ENCODE measurements around the gene MBD3L4.
"Not testable (repeated sequence)": the region's sequence is repeated elsewhere in the genome, so short reads cannot be mapped to it uniquely, and the experiment has no call there.

Gene MBD3L4

DNA sequence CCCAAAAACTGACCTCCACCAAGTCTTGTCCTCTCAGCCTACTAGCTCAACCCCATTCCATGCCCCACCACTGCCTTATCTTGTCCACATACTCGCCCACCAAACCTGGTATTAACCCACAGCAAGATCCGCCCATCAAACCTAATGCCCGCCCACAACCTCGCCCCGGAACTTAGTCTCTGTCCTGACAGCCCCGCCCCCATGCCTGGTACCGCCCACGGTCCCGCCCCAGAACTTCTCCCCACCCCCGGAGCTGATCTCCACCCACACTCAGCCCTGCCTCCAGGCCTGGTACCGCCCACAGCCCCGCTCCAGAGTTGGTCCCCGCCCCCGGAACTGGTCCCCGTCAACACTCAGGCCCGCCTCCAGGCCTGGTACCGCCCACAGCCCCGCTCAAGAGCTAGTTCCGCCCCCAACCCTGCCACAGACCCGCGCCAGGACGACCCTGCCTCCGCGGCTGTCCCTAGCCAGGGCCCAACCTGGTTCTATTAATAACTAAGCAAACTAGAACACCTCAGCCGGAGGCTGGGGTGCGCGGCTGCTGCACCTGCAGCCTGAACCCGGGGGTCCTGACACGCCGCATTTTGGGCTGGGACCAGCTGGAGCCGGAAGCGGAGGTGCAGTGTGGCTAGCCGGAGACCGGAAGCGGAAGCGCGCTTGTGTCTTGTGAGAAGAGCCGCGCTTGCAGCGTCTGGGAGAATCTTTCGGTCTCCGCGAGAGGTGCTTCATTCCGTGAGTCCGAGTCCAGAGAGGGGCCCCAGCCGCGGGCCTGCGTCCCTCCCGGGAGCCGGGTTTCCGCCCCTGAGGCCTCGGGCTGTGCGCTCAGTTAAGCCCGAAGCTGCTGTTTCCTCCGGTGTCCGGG is 29.3 kb upstream of the MBD3L4 start, which contains the start of gene ZNF557:
Gene ZNF557 (plus strand): TSS at position 662 of the 862 bp plus-strand sequence. CDS start 5,372 bp downstream, outside the sequence.
- no peak for TF ChIP-seq Cebpa-rat (IDR thresholded peaks at IDR 0.05)
- H3K27me3 ChIP-seq, result no peaks in the 10 kb centered on the region
- peaks cover 9 to 19% (median 13%) of the 10 kb centered on the region in 10 experiments for H3K4me1 ChIP-seq
- peaks cover 0 to 18% (median 0%) of the 10 kb centered on the region in 11 experiments; a peak in 5 of 22 replicates for H4K20me1 ChIP-seq
- peak within 1 kb of the TSS; percentile 80 to 93 (median 89) for H3K27ac ChIP-seq
- peak within 1 kb of the TSS; percentile 80 to 94 (median 90) for H3K9ac ChIP-seq
- H3K9me3 ChIP-seq (replicated peaks in 1 of 11), result peaks cover 0 to 17% (median 0%) of the 10 kb centered on the region in 11 experiments; a peak in 4 of 22 replicates
- peaks cover 37 to 39% (median 38%) of the 10 kb centered on the region in 11 experiments for H3K36me3 ChIP-seq
- H3K4me3 ChIP-seq, result peak within 1 kb of the TSS; percentile 79 to 95 (median 90)
- H3K4me2 ChIP-seq, result peak within 1 kb of the TSS; percentile 82 to 98 (median 91)

DNA sequence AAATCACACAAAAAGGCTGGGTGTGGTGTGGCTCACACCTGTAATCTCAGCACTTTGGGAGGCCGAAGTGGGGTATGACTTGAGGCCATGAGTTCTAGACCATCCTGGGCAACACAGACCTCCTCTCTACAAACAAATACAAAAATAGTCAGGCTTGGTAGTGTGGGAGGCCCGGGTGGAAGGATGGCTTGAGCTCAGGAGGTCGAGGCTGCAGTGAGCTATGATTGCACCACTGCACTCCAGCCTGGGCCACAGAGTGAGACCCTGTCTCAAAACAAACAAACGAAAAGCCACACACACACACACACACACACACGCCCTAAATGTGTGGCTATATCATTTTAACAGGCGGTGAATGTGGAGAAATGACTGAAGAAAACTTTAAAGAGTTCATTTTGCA is 28.6 kb upstream of the MBD3L4 start:
- Histone ChIP-seq H3K9me3 (replicated peaks in 1 of 11) (peaks cover 0 to 11% (median 0%) of the 10 kb centered on the region in 11 experiments; a peak in 4 of 22 replicates), H3K27me3 (no peaks in the 10 kb centered on the region), H4K20me1 (peaks cover 0 to 18% (median 0%) of the 10 kb centered on the region in 11 experiments; a peak in 5 of 22 replicates), H3K9ac (no peak overlapping the region), H3K36me3 (peaks cover 30 to 32% (median 31%) of the 10 kb centered on the region in 11 experiments), H3K4me2 (peak overlapping the region in 10 of 11 experiments; percentile 20 to 67 (median 34); a peak in 12 of 22 replicates), H3K27ac (peak overlapping the region in 2 of 11 experiments; percentile 10 to 36; a peak in 1 of 22 replicates), H3K4me3 (peak overlapping the region in 7 of 10 experiments; percentile 6 to 95 (median 91); a peak in 8 of 20 replicates), H3K4me1 (peaks cover 9 to 19% (median 13%) of the 10 kb centered on the region in 10 experiments)
- TF ChIP-seq Cebpa-rat (IDR thresholded peaks at IDR 0.05), result no peak

DNA sequence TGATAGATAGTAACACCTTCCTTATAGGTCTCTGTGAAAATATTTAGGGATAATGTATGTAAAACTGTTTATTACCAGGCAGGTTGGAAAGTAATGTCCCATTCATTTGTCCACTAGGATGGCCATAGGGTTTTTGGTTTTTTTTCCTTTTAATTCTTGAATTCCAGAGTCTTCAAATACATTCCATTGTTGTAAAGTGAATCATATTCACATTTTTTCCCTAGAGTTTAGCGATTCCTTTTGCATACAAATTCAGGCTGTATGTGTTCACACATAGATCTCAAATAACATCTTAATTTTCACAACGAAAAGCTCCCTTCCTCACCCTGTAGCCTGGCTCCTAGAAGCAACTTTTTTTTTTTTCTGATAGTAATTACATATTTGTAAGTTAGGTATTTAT is 27.7 kb upstream of the MBD3L4 start:
- Histone ChIP-seq H3K27me3 (no peaks in the 10 kb centered on the region), H3K9me3 (replicated peaks in 1 of 11) (peaks cover 0 to 10% (median 0%) of the 10 kb centered on the region in 11 experiments; a peak in 3 of 22 replicates), H3K4me3 (no peak overlapping the region), H3K36me3 (peaks cover 21 to 23% (median 23%) of the 10 kb centered on the region in 11 experiments), H4K20me1 (peaks cover 0 to 17% (median 0%) of the 10 kb centered on the region in 11 experiments; a peak in 5 of 22 replicates), H3K4me2 (no peak overlapping the region), H3K4me1 (peaks cover 9 to 19% (median 13%) of the 10 kb centered on the region in 10 experiments), H3K9ac (no peak overlapping the region), H3K27ac (no peak overlapping the region)
- no peak for TF ChIP-seq Cebpa-rat (IDR thresholded peaks at IDR 0.05)

DNA sequence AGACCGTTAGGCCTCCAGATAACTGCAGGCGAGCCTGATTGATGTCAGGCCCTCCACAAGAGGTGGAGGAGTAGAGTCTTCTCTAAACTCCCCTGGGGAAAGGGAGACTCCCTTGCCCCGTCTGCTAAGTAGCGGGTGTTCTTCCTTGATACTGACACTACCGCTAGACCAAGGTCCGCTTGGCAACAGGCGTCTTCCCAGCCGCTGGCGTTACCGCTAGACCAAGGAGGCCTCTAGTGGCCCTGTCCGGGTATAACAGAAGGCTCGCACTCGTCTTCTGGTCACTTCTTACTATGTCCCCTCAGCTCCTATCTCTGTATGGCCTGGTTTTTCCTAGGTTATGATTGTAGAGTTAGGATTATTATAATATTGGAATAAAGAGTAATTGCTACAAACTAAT is 27.1 kb upstream of the MBD3L4 start:
- not testable (repeated sequence) for H3K4me3 ChIP-seq; H3K27ac ChIP-seq; H3K9ac ChIP-seq; H3K4me2 ChIP-seq; H3K27me3 ChIP-seq; H3K9me3 ChIP-seq (replicated peaks in 1 of 11)
- H3K4me1 ChIP-seq, result peaks cover 9 to 19% (median 13%) of the 10 kb centered on the region in 10 experiments
- H3K36me3 ChIP-seq, result peaks cover 15 to 17% (median 17%) of the 10 kb centered on the region in 11 experiments
- H4K20me1 ChIP-seq, result peaks cover 0 to 12% (median 0%) of the 10 kb centered on the region in 11 experiments; a peak in 5 of 22 replicates

DNA sequence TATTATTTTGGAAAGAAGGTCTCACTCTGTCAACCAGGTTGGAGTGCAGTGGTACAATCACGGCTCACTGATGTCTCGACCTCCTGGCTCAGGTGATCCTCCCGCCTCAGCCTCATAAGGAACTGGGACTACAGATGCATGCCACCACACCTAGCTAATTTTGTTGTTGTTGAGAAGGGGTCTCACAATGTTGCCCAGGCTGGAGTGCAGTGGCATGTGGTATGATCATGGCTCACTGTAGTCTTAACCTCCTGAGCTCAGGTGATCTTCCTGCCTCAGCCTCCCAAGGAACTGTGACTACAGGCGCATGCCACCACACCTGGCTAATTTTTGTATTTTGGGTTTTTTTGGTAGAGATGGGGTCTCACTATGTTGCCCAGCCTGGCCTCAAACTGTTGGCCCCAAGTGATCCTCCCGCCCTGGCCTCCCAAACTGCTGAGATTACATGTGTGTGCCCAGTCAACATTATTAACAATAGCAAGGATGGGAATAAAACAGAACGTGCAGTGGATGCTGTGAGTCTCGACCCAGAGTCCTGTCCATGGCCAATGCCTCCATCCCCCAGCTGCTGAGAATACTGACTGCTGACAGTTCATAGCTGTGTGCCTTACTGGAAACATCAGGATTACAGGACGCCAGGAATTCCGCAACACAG is 23.9 kb upstream of the MBD3L4 start:
- H3K27me3 ChIP-seq, result no peaks in the 10 kb centered on the region
- H4K20me1 ChIP-seq, result no peaks in the 10 kb centered on the region
- no peaks in the 10 kb centered on the region for H3K36me3 ChIP-seq
- H3K4me3 ChIP-seq, result no peak overlapping the region
- no peak for TF ChIP-seq Cebpa-rat (IDR thresholded peaks at IDR 0.05)
- no peak overlapping the region for H3K27ac ChIP-seq
- peaks cover 0 to 7% (median 0%) of the 10 kb centered on the region in 11 experiments; a peak in 2 of 22 replicates for H3K9me3 ChIP-seq (replicated peaks in 1 of 11)
- no peak overlapping the region for H3K4me2 ChIP-seq
- no peak overlapping the region for H3K9ac ChIP-seq
- peaks cover 0 to 6% (median 0%) of the 10 kb centered on the region in 10 experiments; a peak in 3 of 20 replicates for H3K4me1 ChIP-seq

DNA sequence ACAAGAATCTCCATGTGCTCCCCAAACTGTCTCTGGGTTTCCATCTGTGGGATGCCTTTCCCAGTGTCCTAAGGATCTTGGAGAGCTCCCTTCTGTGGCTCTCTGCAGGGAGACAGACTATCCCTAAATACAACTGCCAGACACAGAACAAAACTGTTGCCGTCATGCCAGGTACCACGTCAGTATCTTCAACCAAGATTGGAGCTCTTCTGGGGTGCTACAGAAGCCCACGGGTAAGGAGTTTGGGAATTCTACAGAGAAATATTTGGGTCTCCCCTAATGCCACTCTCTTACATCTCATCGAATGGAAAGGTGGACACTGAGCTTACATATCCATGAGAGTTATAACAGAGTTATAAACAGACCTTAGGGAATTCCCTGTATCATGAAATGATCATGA is 23.4 kb upstream of the MBD3L4 start:
- no peak overlapping the region for H3K4me3 ChIP-seq
- no peak overlapping the region for H3K4me2 ChIP-seq
- H4K20me1 ChIP-seq, result no peaks in the 10 kb centered on the region

DNA sequence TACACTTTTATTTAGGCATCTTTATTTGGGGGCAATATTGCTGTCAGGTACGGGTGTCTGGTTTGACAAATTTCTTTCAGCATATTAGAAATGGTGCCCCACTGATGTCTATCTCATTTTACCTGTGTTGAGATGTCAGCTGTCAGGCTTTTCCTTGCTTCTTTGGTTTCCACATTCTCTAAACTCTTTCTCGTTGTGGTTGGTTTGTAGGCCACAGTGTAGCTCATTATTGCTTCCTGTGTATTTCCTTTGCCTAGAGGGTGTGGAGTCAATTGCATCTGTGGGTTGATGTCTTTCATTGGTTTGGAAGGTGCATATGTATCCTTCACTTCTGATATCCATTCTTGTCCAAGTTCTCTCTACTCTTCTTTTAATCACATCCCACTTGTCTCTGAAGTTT is 20.0 kb upstream of the MBD3L4 start:
- H3K4me1 ChIP-seq; H4K20me1 ChIP-seq; H3K4me2 ChIP-seq; H3K9me3 ChIP-seq (replicated peaks in 1 of 11); H3K27me3 ChIP-seq; H3K36me3 ChIP-seq; H3K9ac ChIP-seq; H3K4me3 ChIP-seq; H3K27ac ChIP-seq: not testable (repeated sequence)

More for the DNA sequence above, 23.4 kb upstream of the MBD3L4 start:
- H3K27ac ChIP-seq, result no peak overlapping the region
- TF ChIP-seq Cebpa-rat (IDR thresholded peaks at IDR 0.05), result no peak
- no peaks in the 10 kb centered on the region for H3K36me3 ChIP-seq
- H3K9me3 ChIP-seq (replicated peaks in 1 of 11), result peaks cover 0 to 7% (median 0%) of the 10 kb centered on the region in 11 experiments; a peak in 2 of 22 replicates
- no peak overlapping the region for H3K9ac ChIP-seq
- peaks cover 0 to under 1% (median 0%) of the 10 kb centered on the region in 10 experiments; a peak in 1 of 20 replicates for H3K4me1 ChIP-seq
- H3K27me3 ChIP-seq, result no peaks in the 10 kb centered on the region

DNA sequence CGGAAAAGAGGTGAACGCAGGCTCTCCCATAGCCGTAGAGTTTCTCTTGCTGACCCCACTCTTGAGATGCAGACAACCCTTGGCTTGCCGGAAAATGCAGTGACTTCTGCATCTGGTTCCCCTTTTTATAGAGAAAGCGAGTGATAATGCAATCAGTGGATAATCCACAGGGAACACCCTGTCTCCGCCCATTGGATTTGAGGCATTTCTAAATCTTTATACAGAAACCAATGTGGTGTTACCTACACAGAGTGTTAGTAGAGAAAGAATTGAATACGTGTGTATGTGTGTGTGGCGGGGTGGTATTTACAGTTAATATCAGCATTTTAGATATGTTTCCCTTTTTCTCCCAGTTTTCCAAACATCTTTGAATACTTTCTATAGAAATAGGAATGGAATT is 18.6 kb upstream of the MBD3L4 start, which contains the start of gene MBD3L3:
Gene MBD3L3 (minus strand): TSS at position 101 of the 400 bp plus-strand sequence. CDS start 71 bp downstream, at position 30.
- H3K9me3 ChIP-seq (replicated peaks in 1 of 11); H4K20me1 ChIP-seq; H3K4me1 ChIP-seq; H3K4me2 ChIP-seq; H3K36me3 ChIP-seq; H3K4me3 ChIP-seq; H3K27ac ChIP-seq; H3K27me3 ChIP-seq; H3K9ac ChIP-seq: not testable (repeated sequence)

DNA sequence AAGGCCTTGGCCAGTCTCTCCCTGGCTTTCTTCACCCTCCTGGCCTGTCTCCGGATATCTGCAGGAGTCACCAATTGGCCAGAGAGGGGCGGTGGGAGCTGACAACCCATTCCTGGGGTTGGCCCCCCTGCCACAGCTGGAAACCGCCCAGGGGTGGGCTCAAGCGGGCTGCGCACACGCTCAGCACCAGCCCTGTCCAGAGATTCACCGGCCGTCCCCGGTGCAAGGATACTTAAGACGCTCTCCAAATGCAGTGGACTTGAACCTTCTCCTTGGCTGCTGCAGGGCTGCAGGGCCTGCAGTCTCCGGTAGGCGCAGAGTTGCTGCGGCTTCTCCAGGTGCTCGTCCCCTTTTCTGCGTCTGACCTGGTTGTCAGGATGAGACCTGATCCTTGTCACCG is 16.4 kb upstream of the MBD3L4 start:
- not testable (repeated sequence) for H4K20me1 ChIP-seq; H3K9me3 ChIP-seq (replicated peaks in 1 of 11); H3K27ac ChIP-seq; H3K4me2 ChIP-seq; H3K4me1 ChIP-seq; H3K4me3 ChIP-seq; H3K27me3 ChIP-seq; H3K9ac ChIP-seq; H3K36me3 ChIP-seq

DNA sequence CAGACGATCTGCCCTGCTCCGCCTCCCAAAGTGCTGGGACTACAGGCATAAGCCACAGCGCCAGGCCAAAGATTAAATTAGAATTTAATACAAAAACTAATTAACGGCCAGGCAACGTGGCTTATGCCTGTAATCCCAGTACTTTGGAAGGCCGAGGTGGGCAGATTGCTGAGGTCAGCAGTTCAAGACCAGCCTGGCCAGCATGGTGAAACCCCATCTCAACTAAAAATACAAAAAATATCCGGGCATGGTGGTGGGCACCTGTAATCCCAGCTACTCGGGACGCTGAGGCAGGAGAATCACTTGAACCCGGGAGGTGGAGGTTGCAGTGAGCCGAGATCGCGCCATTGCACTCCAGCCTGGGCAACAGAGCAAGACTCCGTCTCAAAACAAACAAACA is 15.7 kb upstream of the MBD3L4 start:
- H3K27ac ChIP-seq; H4K20me1 ChIP-seq; H3K27me3 ChIP-seq; H3K4me2 ChIP-seq; H3K9ac ChIP-seq; H3K36me3 ChIP-seq; H3K4me1 ChIP-seq; H3K9me3 ChIP-seq (replicated peaks in 1 of 11); H3K4me3 ChIP-seq: not testable (repeated sequence)

DNA sequence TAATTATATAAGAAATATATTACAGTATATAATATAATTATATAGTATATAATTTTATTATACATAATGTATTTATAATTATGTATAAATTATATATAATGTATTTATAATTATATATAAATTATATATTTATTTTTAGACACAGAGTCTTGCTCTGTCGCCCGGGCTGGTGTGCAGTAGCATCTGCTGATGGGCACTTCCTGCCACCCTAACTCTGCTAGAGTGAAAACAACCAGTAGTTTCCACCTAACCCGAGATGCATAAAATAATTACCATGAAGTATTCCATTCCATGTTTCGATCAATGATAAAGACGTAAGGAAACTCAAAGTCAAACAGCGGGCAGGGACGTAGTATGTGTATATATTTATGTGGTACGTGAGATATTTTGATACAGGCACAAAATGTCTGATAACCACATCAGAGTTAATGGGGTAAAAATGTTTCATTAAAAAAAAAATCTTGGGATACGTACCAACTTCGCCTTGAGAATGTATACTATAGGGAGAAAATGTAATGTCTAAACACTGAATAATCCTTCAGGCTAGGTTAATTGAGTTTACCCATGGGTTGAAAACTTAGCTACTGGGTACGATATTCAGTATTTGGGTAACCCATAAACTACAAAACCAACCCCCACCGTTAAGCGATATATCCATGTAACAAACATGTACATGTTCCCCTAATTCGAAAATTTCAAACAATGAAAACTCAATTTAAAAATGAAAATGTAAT is 14.8 kb upstream of the MBD3L4 start:
- H3K4me3 ChIP-seq; H3K9ac ChIP-seq; H3K36me3 ChIP-seq; H3K27me3 ChIP-seq; H4K20me1 ChIP-seq; H3K9me3 ChIP-seq (replicated peaks in 1 of 11); H3K27ac ChIP-seq; H3K4me2 ChIP-seq; H3K4me1 ChIP-seq: not testable (repeated sequence)

DNA sequence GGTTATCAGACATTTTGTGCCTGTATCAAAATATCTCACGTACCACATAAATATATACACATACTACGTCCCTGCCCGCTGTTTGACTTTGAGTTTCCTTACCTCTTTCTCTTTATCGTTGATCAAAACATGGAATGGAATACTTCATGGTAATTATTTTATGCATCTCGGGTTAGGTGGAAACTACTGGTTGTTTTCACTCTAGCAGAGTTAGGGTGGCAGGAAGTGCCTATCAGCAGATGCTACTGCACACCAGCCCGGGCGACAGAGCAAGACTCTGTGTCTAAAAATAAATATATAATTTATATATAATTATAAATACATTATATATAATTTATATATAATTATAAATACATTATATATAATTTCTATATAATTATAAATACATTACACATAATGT is 12.9 kb upstream of the MBD3L4 start:
- not testable (repeated sequence) for H3K4me2 ChIP-seq; H3K9ac ChIP-seq; H3K36me3 ChIP-seq; H3K4me3 ChIP-seq; H4K20me1 ChIP-seq; H3K27ac ChIP-seq; H3K27me3 ChIP-seq; H3K9me3 ChIP-seq (replicated peaks in 1 of 11); H3K4me1 ChIP-seq

Data from BLaER1 treated with 17β-estradiol and CSF1 and Interleukin-3, amounts not matched to agents 10 nM and 100 nM (cell line).